ENCODE measurements around the gene TANGO2.
"Not testable (repeated sequence)": the region's sequence is repeated elsewhere in the genome, so short reads cannot be mapped to it uniquely, and the experiment has no call there.

TANGO2 gene

GRCh38 chr22:20065896-20066616, 45.1 kb downstream of the TANGO2 start:
- DNase-seq (ENCODE audit: low spot score) = no peak

GRCh38 chr22:20066617-20067383, 45.9 kb downstream of the TANGO2 start:
- DNase-seq (ENCODE audit: low spot score) = no peak

GRCh38 chr22:20067384-20067682, 46.4 kb downstream of the TANGO2 start:
- not testable (repeated sequence) for DNase-seq (ENCODE audit: low spot score)

- no peak for DNase-seq (ENCODE audit: low spot score)
These were observed 47.7 kb downstream of the TANGO2 start for GRCh38 chr22:20068640-20069039.

- DNase-seq (ENCODE audit: low spot score) = no peak
These were observed 48.6 kb downstream of the TANGO2 start for GRCh38 chr22:20069331-20070042.

- no peak for DNase-seq (ENCODE audit: low spot score)
These were observed 50.6 kb downstream of the TANGO2 start for GRCh38 chr22:20071524-20071972.

- no peak for DNase-seq (ENCODE audit: low spot score)
These were observed 55.8 kb downstream of the TANGO2 start for GRCh38 chr22:20076627-20077172.

- peak; percentile 92 for DNase-seq (ENCODE audit: low spot score)
These were observed 59.0 kb downstream of the TANGO2 start, which contains the start of gene DGCR8 for GRCh38 chr22:20079745-20080444. Gene DGCR8, plus strand, starts transcription at chr22:20080241. Its CDS starts 5,723 bp downstream, at chr22:20085964.

- DNase-seq (ENCODE audit: low spot score) = peak; percentile 28
These were observed 59.5 kb downstream of the TANGO2 start for GRCh38 chr22:20080445-20080775.

GRCh38 chr22:20080776-20081654, 60.1 kb downstream of the TANGO2 start:
- DNase-seq (ENCODE audit: low spot score) = no peak

- DNase-seq (ENCODE audit: low spot score) = no peak
These were observed 62.4 kb downstream of the TANGO2 start for GRCh38 chr22:20083157-20083890.

GRCh38 chr22:20083891-20084546, 63.1 kb downstream of the TANGO2 start:
- DNase-seq (ENCODE audit: low spot score) = no peak

- DNase-seq (ENCODE audit: low spot score) = no peak
These were observed 63.9 kb downstream of the TANGO2 start for GRCh38 chr22:20084547-20085413.

GRCh38 chr22:20085651-20086050, 64.7 kb downstream of the TANGO2 start:
- no peak for DNase-seq (ENCODE audit: low spot score)

GRCh38 chr22:20086101-20086599, 65.2 kb downstream of the TANGO2 start:
- DNase-seq (ENCODE audit: low spot score) = no peak

- DNase-seq (ENCODE audit: low spot score) = no peak
These were observed 65.9 kb downstream of the TANGO2 start for GRCh38 chr22:20086763-20087162.

GRCh38 chr22:20087319-20088262, 66.7 kb downstream of the TANGO2 start:
- no peak for DNase-seq (ENCODE audit: low spot score)

All from cerebellar cortex (tissue), 1 donor.